GM12873 (cell line): ENCODE results near the gene FGF11.

Experiments used
- TF ChIP-seq, protein P1 (sequence below): IDR thresholded peaks from 2 replicates; pipeline ENCODE4 v1.5.1; 2012; ENCODE audit warnings: low read depth, mild to moderate bottlenecking, moderate library complexity, low read length, control low read depth; ENCODE audit not compliant: insufficient read depth; ENCODE audit errors: missing control alignments

Gene FGF11

DNA sequence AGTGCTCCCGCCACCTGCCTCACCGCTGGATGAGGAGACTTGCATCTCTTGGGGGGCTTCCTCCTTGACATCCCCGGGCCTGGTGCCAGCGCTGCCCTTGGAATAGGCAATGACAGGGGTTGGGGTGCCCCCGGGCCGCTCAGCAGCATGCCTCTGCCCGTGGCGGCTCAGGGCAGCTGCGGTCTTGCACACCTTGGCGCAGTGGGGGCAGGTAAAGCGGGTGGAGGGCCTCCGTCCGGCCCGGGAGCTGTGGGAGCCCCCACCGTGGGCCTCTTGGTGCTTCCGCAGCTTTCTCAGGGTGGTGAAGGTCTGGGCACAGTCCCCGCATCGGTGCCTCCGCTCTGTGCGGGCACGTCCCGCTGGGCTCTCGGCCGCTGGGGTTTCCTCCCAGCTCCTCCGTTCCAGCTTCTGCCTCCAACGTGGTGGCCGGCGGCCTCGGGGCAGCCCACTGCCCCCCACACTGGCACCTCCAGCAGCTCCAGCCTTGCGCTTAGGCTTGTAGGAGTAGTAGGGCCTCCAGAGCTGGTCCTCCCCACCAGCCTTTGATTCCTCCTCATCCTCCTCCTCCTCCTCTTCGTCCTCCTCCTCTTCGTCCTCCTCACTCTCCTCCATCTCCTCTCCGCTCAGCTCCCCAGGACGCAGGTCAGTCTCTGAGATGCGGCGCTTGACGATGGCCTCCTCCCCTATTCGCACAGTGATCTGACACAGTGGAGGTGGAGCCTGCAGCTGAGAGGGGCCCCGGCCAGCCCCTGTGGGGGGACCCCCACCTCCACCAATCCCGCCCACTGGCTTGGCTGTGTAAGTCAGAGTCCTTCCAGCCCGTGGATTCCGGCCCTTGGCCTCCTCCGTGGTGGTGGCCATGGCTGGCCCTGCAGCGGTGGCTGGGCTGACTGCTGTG, 23.4 kb downstream of the FGF11 start:
- TF ChIP-seq, protein P1, sequence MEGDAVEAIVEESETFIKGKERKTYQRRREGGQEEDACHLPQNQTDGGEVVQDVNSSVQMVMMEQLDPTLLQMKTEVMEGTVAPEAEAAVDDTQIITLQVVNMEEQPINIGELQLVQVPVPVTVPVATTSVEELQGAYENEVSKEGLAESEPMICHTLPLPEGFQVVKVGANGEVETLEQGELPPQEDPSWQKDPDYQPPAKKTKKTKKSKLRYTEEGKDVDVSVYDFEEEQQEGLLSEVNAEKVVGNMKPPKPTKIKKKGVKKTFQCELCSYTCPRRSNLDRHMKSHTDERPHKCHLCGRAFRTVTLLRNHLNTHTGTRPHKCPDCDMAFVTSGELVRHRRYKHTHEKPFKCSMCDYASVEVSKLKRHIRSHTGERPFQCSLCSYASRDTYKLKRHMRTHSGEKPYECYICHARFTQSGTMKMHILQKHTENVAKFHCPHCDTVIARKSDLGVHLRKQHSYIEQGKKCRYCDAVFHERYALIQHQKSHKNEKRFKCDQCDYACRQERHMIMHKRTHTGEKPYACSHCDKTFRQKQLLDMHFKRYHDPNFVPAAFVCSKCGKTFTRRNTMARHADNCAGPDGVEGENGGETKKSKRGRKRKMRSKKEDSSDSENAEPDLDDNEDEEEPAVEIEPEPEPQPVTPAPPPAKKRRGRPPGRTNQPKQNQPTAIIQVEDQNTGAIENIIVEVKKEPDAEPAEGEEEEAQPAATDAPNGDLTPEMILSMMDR, result no peak

DNA sequence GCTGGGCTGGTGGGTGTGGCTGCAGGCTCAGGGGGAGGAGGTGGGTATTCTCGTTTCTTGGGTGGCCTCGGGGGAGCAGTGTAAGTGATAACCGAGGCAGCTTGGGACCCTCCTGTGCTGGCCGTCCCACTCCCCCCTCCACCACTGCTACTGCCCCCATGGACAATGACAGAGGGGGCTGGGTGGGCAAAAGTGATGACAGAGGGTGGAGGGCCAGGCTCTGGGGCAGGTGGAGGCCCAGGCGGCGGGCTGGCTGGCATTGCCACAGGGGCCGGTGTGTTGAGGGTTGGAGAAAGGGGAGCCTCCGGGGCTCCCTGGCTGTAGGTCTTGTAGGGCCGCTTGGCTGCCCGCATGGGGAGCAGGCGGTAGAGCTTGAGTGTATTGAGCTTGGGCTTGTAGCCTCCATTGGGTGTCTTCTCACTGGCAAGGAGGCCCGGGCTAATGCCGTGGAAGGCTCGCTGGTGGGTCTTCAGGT, 24.1 kb downstream of the FGF11 start:
- TF ChIP-seq, protein P1, result no peak

DNA sequence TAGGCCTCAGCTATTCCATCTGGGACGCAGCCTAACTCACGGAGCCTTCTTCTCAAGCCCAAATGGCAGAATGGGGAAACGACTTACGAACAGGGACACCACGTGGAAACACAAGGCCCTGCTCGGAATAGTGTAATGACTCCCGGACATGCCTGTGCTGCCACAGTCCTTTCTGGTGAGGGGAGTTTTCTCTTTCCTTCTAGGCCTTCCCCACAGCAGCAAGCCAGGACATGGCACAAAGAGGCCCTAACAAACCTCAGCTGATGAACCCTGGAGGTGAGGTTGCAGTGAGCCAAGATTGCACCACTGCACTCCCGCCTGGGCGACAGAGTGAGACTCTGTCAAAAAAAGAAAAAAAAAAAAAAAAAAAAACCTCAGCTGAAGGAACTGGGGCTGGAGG, 24.8 kb downstream of the FGF11 start:
- TF ChIP-seq, protein P1, result no peak

DNA sequence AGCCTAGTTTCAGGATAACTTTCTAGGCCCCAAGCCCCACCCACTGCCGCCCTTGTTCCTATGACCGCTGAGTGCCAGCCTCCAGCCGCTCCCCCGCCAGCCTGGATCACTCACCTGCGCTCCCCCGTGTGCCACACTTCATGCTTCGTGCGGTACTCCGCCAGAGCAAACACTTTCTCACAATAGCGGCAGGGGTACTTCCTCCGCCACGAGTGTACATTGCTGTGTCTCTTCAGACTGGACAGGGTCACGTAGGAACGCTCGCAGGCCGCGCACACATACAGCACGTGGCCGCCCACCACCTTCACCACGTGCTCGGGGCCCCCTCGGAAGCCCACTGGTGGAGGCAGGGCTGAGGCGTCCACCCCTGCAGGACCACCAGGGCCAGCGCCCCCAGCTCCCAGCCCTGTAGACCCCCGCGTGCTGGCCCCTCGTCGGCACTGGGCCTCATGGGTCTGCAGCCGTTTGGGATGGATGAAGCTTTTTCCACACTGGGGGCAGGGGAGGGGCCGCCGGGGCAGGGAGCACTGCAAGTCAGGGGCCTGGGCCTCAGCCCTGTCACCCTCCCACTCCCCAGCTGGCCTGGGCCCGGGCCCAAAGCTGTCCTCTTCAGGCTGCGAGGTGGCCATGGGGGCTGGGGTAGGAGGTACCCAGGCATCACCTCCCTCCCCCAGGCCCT, 26.4 kb downstream of the FGF11 start:
- TF ChIP-seq, protein P1, result no peak

DNA sequence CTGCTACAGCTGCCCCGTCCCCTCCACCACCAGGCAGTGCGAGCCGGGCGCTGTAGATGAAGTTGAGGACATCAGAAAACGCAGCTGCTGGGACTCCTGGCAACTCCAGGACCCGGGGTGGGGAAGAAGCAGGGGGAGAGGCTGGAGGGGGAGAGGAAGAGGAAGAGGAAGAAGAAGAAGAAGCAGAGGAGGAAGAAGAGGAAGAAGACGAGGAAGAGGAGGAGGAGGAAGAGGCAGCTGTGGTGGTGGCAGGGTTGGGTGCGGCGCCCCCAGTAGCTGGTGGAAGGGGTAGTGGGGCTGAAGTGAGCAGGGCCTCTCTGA, 27.0 kb downstream of the FGF11 start:
- TF ChIP-seq, protein P1, result no peak

DNA sequence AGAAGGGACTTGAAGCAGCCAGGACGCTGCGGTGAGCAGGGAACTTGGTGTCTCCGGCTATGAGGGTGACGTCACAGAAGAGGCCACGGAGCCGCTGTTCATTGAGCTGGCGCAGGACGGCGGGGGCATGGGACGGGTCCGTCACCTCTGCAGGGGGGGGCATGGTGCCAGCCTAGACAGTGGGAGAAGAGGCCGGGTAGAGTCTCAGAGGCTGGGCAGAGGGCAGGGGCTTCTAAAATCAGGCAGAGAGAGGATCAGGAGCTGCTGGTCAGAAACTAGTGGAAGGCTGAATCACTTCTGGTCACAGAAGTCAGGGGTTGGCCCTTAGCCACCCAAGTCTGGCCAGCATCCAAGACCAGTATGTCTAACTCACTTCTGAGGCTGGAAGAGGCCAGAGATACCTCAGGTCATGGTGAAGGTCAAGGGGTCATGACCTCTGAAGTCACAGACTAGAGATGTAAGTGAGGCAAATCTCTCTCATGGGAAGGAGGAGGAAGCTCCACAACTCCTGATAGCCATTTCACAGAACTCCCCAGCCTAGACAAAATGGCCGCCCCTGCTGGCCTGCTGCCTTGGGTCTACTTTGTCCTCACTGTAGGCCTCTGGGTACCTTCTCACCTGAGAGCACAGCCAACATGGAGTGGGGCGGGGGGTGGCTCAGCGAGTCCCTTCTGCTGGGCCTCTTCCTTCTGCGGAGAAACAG, 27.5 kb downstream of the FGF11 start:
- TF ChIP-seq, protein P1, result no peak

DNA sequence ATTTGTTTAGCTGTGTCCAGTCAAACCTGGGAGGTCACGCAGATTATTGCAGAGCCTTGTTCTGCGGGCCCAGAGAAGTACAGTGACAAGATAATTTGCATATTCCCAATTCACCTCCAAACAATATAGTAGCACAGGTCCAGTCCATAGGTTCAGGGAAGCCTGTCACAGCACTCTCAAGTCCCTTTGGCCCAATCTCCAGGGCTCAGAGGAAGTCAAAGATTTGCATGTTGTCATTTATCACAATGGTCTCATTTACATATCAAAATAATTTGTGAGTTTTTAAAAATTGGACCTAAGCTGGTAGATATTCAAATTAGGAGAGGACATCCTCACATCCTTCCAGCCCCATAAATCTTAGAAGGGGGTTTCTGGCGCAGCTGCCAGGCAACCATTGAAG, 28.2 kb downstream of the FGF11 start:
- TF ChIP-seq, protein P1, result no peak
